GM18507 (cell line): ENCODE results near the gene SLC47A1.

ENCODE experiments used
- DNase-seq: peaks from one replicate; pipeline ENCODE4 v3.0.0; 2011; ENCODE audit warnings: low read depth; ENCODE audit not compliant: insufficient read length; ENCODE audit errors: extremely low spot score
- FAIRE-seq: peaks from 2 replicates; lab custom pipeline; 2011; peaks lifted over from hg19 to GRCh38; lab: Jason Lieb, UNC

Gene SLC47A1

GRCh38 chr17:19549746-19550623, 16.3 kb downstream of the SLC47A1 start:
- DNase-seq (no peak), FAIRE-seq (no peak)

GRCh38 chr17:19551165-19551564, 17.5 kb downstream of the SLC47A1 start:
- DNase-seq (no peak), FAIRE-seq (no peak)

GRCh38 chr17:19551591-19552148, 18.0 kb downstream of the SLC47A1 start:
- FAIRE-seq (no peak), DNase-seq (no peak)

GRCh38 chr17:19553036-19553435, 19.4 kb downstream of the SLC47A1 start:
- DNase-seq (no peak), FAIRE-seq (no peak)

- DNase-seq (no peak), FAIRE-seq (no peak)
Measured at GRCh38 chr17:19554393-19554792, 20.7 kb downstream of the SLC47A1 start.

GRCh38 chr17:19555746-19556145, 22.1 kb downstream of the SLC47A1 start:
- DNase-seq (no peak), FAIRE-seq (no peak)

- FAIRE-seq (no peak), DNase-seq (no peak)
Measured at GRCh38 chr17:19558946-19559345, 25.3 kb downstream of the SLC47A1 start.

GRCh38 chr17:19561697-19562318, 28.2 kb downstream of the SLC47A1 start:
- DNase-seq (no peak), FAIRE-seq (no peak)

- FAIRE-seq (no peak), DNase-seq (no peak)
Measured at GRCh38 chr17:19565817-19566575, 32.3 kb downstream of the SLC47A1 start.

GRCh38 chr17:19567216-19568015, 33.8 kb downstream of the SLC47A1 start:
- FAIRE-seq, result no peak
- no peak for DNase-seq

GRCh38 chr17:19568016-19568350, 34.3 kb downstream of the SLC47A1 start:
- FAIRE-seq, result no peak
- DNase-seq, result no peak

GRCh38 chr17:19569785-19570543, 36.3 kb downstream of the SLC47A1 start:
- no peak for FAIRE-seq
- no peak for DNase-seq

- FAIRE-seq, result no peak
- DNase-seq, result no peak
Measured at GRCh38 chr17:19570544-19571062, 36.9 kb downstream of the SLC47A1 start.

- DNase-seq (no peak), FAIRE-seq (no peak)
Measured at GRCh38 chr17:19573075-19573474, 39.4 kb downstream of the SLC47A1 start.

- DNase-seq (no peak), FAIRE-seq (no peak)
Measured at GRCh38 chr17:19574956-19575355, 41.3 kb downstream of the SLC47A1 start.

- DNase-seq (no peak), FAIRE-seq (no peak)
Measured at GRCh38 chr17:19578545-19578944, 44.9 kb downstream of the SLC47A1 start.

GRCh38 chr17:19579192-19579761, 45.6 kb downstream of the SLC47A1 start:
- DNase-seq, result no peak
- FAIRE-seq, result no peak

GRCh38 chr17:19579867-19580565, 46.4 kb downstream of the SLC47A1 start:
- no peak for DNase-seq

More at GRCh38 chr17:19579867-19580565, 46.4 kb downstream of the SLC47A1 start:
- no peak for FAIRE-seq
